ENCODE results near the gene CPEB2. TPM values are rescaled to one million over a fixed set of nuclear protein-coding genes. Genes with fewer than 3 reads are reported as not detected.

Gene CPEB2
- total RNA-seq (2014; rRNA removed; shearing (Covaris generic)) (6.6 and 8.1 TPM in 2 replicates), polyA plus RNA-seq (2016; fragmentation: Nextera tagmentation; extraction: Ambion mirVana) (2.7 and 3.5 TPM in 2 replicates)

DNA sequence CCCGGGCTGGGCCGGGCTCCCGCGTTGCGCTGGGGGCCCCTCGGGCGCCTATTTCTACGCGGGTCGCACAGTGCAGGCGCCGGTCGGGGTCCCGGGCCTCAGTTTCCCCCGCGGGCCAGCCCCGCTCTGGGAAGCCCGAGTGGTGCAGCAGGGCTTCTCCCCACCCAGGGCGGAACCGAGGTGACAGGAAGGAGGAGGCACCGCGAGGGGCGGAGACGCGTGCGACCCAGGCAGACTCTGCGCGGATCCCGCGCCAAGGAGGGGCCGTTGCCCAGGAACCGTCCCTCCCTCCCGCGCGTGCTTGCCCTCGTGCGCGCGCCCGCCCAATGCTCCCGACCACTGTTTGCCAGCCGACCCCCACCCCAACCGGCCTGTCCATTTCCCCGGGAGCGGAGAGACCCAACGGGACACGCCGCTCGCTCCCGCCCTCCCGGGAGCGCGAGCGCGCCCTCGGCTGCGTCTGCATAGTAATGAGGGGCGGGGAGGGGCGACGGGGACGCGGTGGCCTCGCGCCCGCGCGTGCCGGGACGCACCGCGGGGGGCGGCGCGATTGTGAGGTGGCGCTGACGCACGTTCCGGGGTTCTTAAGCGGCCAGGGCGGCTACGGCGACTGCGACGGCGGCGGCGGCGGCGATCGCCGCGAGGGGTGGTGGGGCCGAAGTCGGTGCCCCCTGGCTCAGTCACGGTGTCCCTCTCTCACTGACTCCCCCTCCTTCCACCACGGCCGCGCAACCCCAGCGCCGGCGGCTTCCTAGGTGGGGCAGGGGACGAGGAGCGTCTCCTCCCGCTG, at the start of gene CPEB2:
Gene CPEB2 (plus strand): TSS at position 613 of the 790 bp plus-strand sequence. CDS start 193 bp downstream, outside the sequence.
- Histone ChIP-seq H3K9me3 (ENCODE audit: low read depth) (no peaks in the 10 kb centered on the region), H3K9me2 (ENCODE audit: insufficient read depth) (no peaks in the 10 kb centered on the region), H3K9ac (peak within 1 kb of the TSS; percentile 99), H3K27me3 (replicated peaks; ENCODE audit: insufficient read depth) (no peaks in the 10 kb centered on the region), H3K4me1 (ENCODE audit: insufficient read depth) (peaks cover 20% of the 10 kb centered on the region; the same call in 1 of the 2 replicates), H4K20me1 (ENCODE audit: insufficient read depth) (no peaks in the 10 kb centered on the region), H2AFZ (peak within 1 kb of the TSS; percentile 84), H3K27ac (peak within 1 kb of the TSS; percentile 99), H3K36me3 (ENCODE audit: low read depth) (no peaks in the 10 kb centered on the region), H3F3A (ENCODE audit: insufficient read depth) (peaks cover 19% of the 10 kb centered on the region; the same call in 1 of the 2 replicates), H3K79me2 (ENCODE audit: insufficient read depth) (peaks cover 32% of the 10 kb centered on the region), H3K4me2 (ENCODE audit: unreplicated experiment) (peak within 1 kb of the TSS; percentile 81), H3K4me3 (peak within 1 kb of the TSS; percentile 85)
- TF ChIP-seq EZH2phosphoT487 (IDR thresholded peaks at IDR 0.05; ENCODE audit: insufficient read depth, low read depth) = no peak
- TF ChIP-seq EZH2 (IDR thresholded peaks at IDR 0.05; ENCODE audit: insufficient read depth, poor library complexity, severe bottlenecking) = no peak
- peak; percentile 98 for DNase-seq
- in situ Hi-C loops (cut with MboI) = loop anchor here (25.0 kb wide), 2 partner anchors 1115 to 1365 kb away; partner anchors contain the start of gene BOD1L1
- 1% methylated on average over 70 to 79 of the region's 104 CpGs for WGBS, 2 experiments (ENCODE audit: low coverage in 1 of 2, low lambda C conversion rate in 2 of 2, missing lambda C conversion rate in 2 of 2)

- no peak for DNase-seq
- H3K27me3 ChIP-seq (replicated peaks; ENCODE audit: insufficient read depth) = no peaks in the 10 kb centered on the region
- H3K27ac ChIP-seq = no peak overlapping the region
- no peaks in the 10 kb centered on the region for H3K36me3 ChIP-seq (ENCODE audit: low read depth)
- H3K9me2 ChIP-seq (ENCODE audit: insufficient read depth) = no peaks in the 10 kb centered on the region
- in situ Hi-C loops (cut with MboI) = no loop called here
- H2AFZ ChIP-seq = no peak overlapping the region
- H4K20me1 ChIP-seq (ENCODE audit: insufficient read depth) = no peaks in the 10 kb centered on the region
- H3F3A ChIP-seq (ENCODE audit: insufficient read depth) = no peaks in the 10 kb centered on the region
- TF ChIP-seq EZH2 (IDR thresholded peaks at IDR 0.05; ENCODE audit: insufficient read depth, poor library complexity, severe bottlenecking) = no peak
- TF ChIP-seq EZH2phosphoT487 (IDR thresholded peaks at IDR 0.05; ENCODE audit: insufficient read depth, low read depth) = no peak
- no peaks in the 10 kb centered on the region for H3K79me2 ChIP-seq (ENCODE audit: insufficient read depth)
- peaks cover 4% of the 10 kb centered on the region for H3K9me3 ChIP-seq (ENCODE audit: low read depth)
- H3K4me1 ChIP-seq (ENCODE audit: insufficient read depth) = no peaks in the 10 kb centered on the region
- WGBS, 2 experiments (ENCODE audit: low coverage in 1 of 2, low lambda C conversion rate in 2 of 2, missing lambda C conversion rate in 2 of 2) = 15 to 19% methylated on average over 3 of the region's 3 CpGs
- H3K4me3 ChIP-seq = no peak overlapping the region
- no peak overlapping the region for H3K9ac ChIP-seq
- no peak overlapping the region for H3K4me2 ChIP-seq (ENCODE audit: unreplicated experiment)
Observed at GRCh38 chr4:14958436-14958835, 43.8 kb upstream of the CPEB2 start.

GRCh38 chr4:14961292-14961691, 41.0 kb upstream of the CPEB2 start:
- no peak overlapping the region for H3K27ac ChIP-seq
- no peaks in the 10 kb centered on the region for H3K36me3 ChIP-seq (ENCODE audit: low read depth)
- H4K20me1 ChIP-seq (ENCODE audit: insufficient read depth) = no peaks in the 10 kb centered on the region
- H3K27me3 ChIP-seq (replicated peaks; ENCODE audit: insufficient read depth) = no peaks in the 10 kb centered on the region
- peaks cover 4% of the 10 kb centered on the region for H3K9me3 ChIP-seq (ENCODE audit: low read depth)
- no peak overlapping the region for H3K4me2 ChIP-seq (ENCODE audit: unreplicated experiment)
- no peak for DNase-seq
- no peak overlapping the region for H2AFZ ChIP-seq
- H3K79me2 ChIP-seq (ENCODE audit: insufficient read depth) = no peaks in the 10 kb centered on the region
- no peak overlapping the region for H3K9ac ChIP-seq
- no peaks in the 10 kb centered on the region for H3K4me1 ChIP-seq (ENCODE audit: insufficient read depth)
- no peaks in the 10 kb centered on the region for H3F3A ChIP-seq (ENCODE audit: insufficient read depth)
- no peak overlapping the region for H3K4me3 ChIP-seq
- in situ Hi-C loops (cut with MboI) = no loop called here
- H3K9me2 ChIP-seq (ENCODE audit: insufficient read depth) = no peaks in the 10 kb centered on the region
- TF ChIP-seq EZH2phosphoT487 (IDR thresholded peaks at IDR 0.05; ENCODE audit: insufficient read depth, low read depth) = no peak
- TF ChIP-seq EZH2 (IDR thresholded peaks at IDR 0.05; ENCODE audit: insufficient read depth, poor library complexity, severe bottlenecking) = no peak

DNA sequence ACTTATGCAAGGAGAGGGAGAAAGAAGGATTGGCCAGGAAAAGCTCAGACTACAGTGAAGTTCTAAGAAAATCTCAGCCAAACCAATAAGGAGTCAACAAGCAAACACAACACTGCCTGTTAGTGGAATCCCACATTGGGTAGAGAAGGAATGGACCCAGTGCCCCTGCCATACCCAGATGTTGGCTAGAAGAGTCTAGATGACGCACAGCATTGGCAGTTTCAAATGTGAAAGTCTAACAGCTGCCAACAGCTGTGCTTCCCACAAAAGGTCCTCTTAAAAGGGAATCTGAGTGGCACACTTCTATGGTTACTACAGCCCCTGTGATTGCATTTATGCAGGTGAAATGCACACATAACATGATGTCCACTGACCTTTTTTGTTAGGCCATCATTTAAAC, 37.2 kb upstream of the CPEB2 start:
- H3F3A ChIP-seq (ENCODE audit: insufficient read depth) = no peaks in the 10 kb centered on the region
- H3K27ac ChIP-seq = no peak overlapping the region
- no peak overlapping the region for H3K4me2 ChIP-seq (ENCODE audit: unreplicated experiment)
- no peaks in the 10 kb centered on the region for H3K79me2 ChIP-seq (ENCODE audit: insufficient read depth)
- H3K36me3 ChIP-seq (ENCODE audit: low read depth) = no peaks in the 10 kb centered on the region
- in situ Hi-C loops (cut with MboI) = no loop called here
- TF ChIP-seq EZH2 (IDR thresholded peaks at IDR 0.05; ENCODE audit: insufficient read depth, poor library complexity, severe bottlenecking) (no peak), EZH2phosphoT487 (IDR thresholded peaks at IDR 0.05; ENCODE audit: insufficient read depth, low read depth) (no peak)
- no peak overlapping the region for H2AFZ ChIP-seq
- H3K4me3 ChIP-seq = no peak overlapping the region
- H3K27me3 ChIP-seq (replicated peaks; ENCODE audit: insufficient read depth) = no peaks in the 10 kb centered on the region
- H3K9ac ChIP-seq = no peak overlapping the region
- 17 to 27% methylated on average over 1 of the region's 1 CpG for WGBS, 2 experiments (ENCODE audit: low coverage in 1 of 2, low lambda C conversion rate in 2 of 2, missing lambda C conversion rate in 2 of 2)
- peaks cover 3% of the 10 kb centered on the region for H3K9me3 ChIP-seq (ENCODE audit: low read depth)
- H4K20me1 ChIP-seq (ENCODE audit: insufficient read depth) = no peaks in the 10 kb centered on the region
- DNase-seq = no peak
- no peaks in the 10 kb centered on the region for H3K4me1 ChIP-seq (ENCODE audit: insufficient read depth)
- H3K9me2 ChIP-seq (ENCODE audit: insufficient read depth) = no peaks in the 10 kb centered on the region
